ENCODE results near the gene FARP1. TPM values are rescaled to one million over a fixed set of nuclear protein-coding genes. Genes with fewer than 3 reads are reported as not detected.

FARP1 gene
- total RNA-seq, 1 donor from 2014 or later = 278 TPM

- Mint-ChIP-seq H3K27ac (peak overlapping the region; percentile 89), H3K36me3 (ENCODE audit: insufficient read depth) (peaks cover 6% of the 10 kb centered on the region), H3K9me3 (ENCODE audit: low read depth) (peaks cover 3% of the 10 kb centered on the region), H3K4me3 (ENCODE audit: low read depth) (no peak overlapping the region), H3K4me1 (ENCODE audit: low read depth) (peaks cover 53% of the 10 kb centered on the region), H3K27me3 (no peaks in the 10 kb centered on the region)
- DNase-seq (ENCODE audit: low spot score, unreplicated experiment) = no peak
- TF ChIP-seq CTCF (IDR thresholded peaks at IDR 0.05; ENCODE audit: unreplicated experiment) = no peak
These were observed 150.8 kb downstream of the FARP1 start for GRCh38 chr13:98293570-98294142.

GRCh38 chr13:98295371-98295770 is 152.5 kb downstream of the FARP1 start:
- Mint-ChIP-seq H3K36me3 (ENCODE audit: insufficient read depth) (peaks cover 3% of the 10 kb centered on the region), H3K4me1 (ENCODE audit: low read depth) (peaks cover 64% of the 10 kb centered on the region), H3K27me3 (no peaks in the 10 kb centered on the region), H3K4me3 (ENCODE audit: low read depth) (no peak overlapping the region), H3K27ac (no peak overlapping the region), H3K9me3 (ENCODE audit: low read depth) (no peaks in the 10 kb centered on the region)
- TF ChIP-seq CTCF (IDR thresholded peaks at IDR 0.05; ENCODE audit: unreplicated experiment) = no peak
- DNase-seq (ENCODE audit: low spot score, unreplicated experiment) = no peak

- Mint-ChIP-seq H3K27me3 (no peaks in the 10 kb centered on the region), H3K4me1 (ENCODE audit: low read depth) (peaks cover 67% of the 10 kb centered on the region)
These were observed 154.2 kb downstream of the FARP1 start for GRCh38 chr13:98297051-98297450.

GRCh38 chr13:98297745-98298144 is 154.9 kb downstream of the FARP1 start:
- Mint-ChIP-seq H3K4me1 (ENCODE audit: low read depth) (peaks cover 69% of the 10 kb centered on the region), H3K9me3 (ENCODE audit: low read depth) (no peaks in the 10 kb centered on the region), H3K4me3 (ENCODE audit: low read depth) (no peak overlapping the region), H3K27me3 (no peaks in the 10 kb centered on the region), H3K27ac (no peak overlapping the region), H3K36me3 (ENCODE audit: insufficient read depth) (no peaks in the 10 kb centered on the region)
- DNase-seq (ENCODE audit: low spot score, unreplicated experiment) = no peak
- TF ChIP-seq CTCF (IDR thresholded peaks at IDR 0.05; ENCODE audit: unreplicated experiment) = no peak

More at GRCh38 chr13:98297051-98297450, 154.2 kb downstream of the FARP1 start:
- Mint-ChIP-seq H3K27ac (peak overlapping the region; percentile 84), H3K4me3 (ENCODE audit: low read depth) (no peak overlapping the region), H3K36me3 (ENCODE audit: insufficient read depth) (no peaks in the 10 kb centered on the region), H3K9me3 (ENCODE audit: low read depth) (no peaks in the 10 kb centered on the region)
- no peak for TF ChIP-seq CTCF (IDR thresholded peaks at IDR 0.05; ENCODE audit: unreplicated experiment)
- no peak for DNase-seq (ENCODE audit: low spot score, unreplicated experiment)

GRCh38 chr13:98298599-98298998 is 155.7 kb downstream of the FARP1 start:
- Mint-ChIP-seq H3K9me3 (ENCODE audit: low read depth) (no peaks in the 10 kb centered on the region), H3K4me3 (ENCODE audit: low read depth) (no peak overlapping the region), H3K4me1 (ENCODE audit: low read depth) (peaks cover 69% of the 10 kb centered on the region), H3K27me3 (no peaks in the 10 kb centered on the region), H3K36me3 (ENCODE audit: insufficient read depth) (no peaks in the 10 kb centered on the region), H3K27ac (peak overlapping the region; percentile 38)
- DNase-seq (ENCODE audit: low spot score, unreplicated experiment) = no peak
- TF ChIP-seq CTCF (IDR thresholded peaks at IDR 0.05; ENCODE audit: unreplicated experiment) = no peak
